SK-N-MC (cell line): ENCODE results near the gene CCDC102A.

ENCODE experiments used
- DNase-seq: peaks from one replicate; pipeline ENCODE4 v3.0.0-alpha.2; 2011; ENCODE audit warnings: low read depth, low spot score
- H3K27ac ChIP-seq: fragments of 200-600 bp; sonication (generic); 2 replicates; pipeline ENCODE4 v1.5.1; 2016; ENCODE audit warnings: mixed run types
- H3K36me3 ChIP-seq: fragments of 200-600 bp; sonication (generic); 2 replicates; pipeline ENCODE4 v1.6.1; 2017; ENCODE audit warnings: antibody characterized with exemption, low read length, mixed read lengths; ENCODE audit not compliant: insufficient read depth
- H3K4me3 ChIP-seq: fragments of 200-600 bp; sonication (generic); 2 replicates; pipeline ENCODE4 v1.5.1; 2016
- H3K9ac ChIP-seq: fragments of 200-600 bp; sonication (generic); 2 replicates; pipeline ENCODE4 v1.8.0; 2017; ENCODE audit warnings: mixed run types, mixed read lengths; ENCODE audit not compliant: insufficient read length
- H3K9me3 ChIP-seq: fragments of 200-600 bp; sonication (generic); 2 replicates; pipeline ENCODE4 v1.6.1; 2017; ENCODE audit warnings: low read depth, mild to moderate bottlenecking, antibody characterized with exemption, low read length, moderate library complexity, mixed read lengths
- EZH2 ChIP-seq: fragments of 200-600 bp; sonication (generic); IDR thresholded peaks from one replicate; pipeline ENCODE4 v1.6.1; 2017; ENCODE audit warnings: antibody characterized with exemption
- FOXP2 ChIP-seq: optimal IDR thresholded peaks from 2 replicates; pipeline ENCODE3; 2011; ENCODE audit warnings: mild to moderate bottlenecking, moderate library complexity; ENCODE audit not compliant: insufficient read depth; ENCODE audit errors: extremely low read length, control extremely low read depth
- POLR2AphosphoS5 ChIP-seq: IDR thresholded peaks from 2 replicates; pipeline ENCODE4 v1.6.1; 2012; ENCODE audit warnings: mild to moderate bottlenecking, low read depth, low read length, borderline replicate concordance

The CCDC102A gene

GRCh38 chr16:57540906-57541753, 4.8 kb upstream of the CCDC102A start:
- Histone ChIP-seq H3K4me3 (no peak overlapping the region), H3K36me3 (no peaks in the 10 kb centered on the region), H3K9me3 (no peaks in the 10 kb centered on the region), H3K9ac (no peak overlapping the region), H3K27ac (no peak overlapping the region)
- no peak for TF ChIP-seq EZH2
- no peak for TF ChIP-seq FOXP2
- no peak for TF ChIP-seq POLR2AphosphoS5
- no peak for DNase-seq

GRCh38 chr16:57540387-57540786, 4.0 kb upstream of the CCDC102A start:
- Histone ChIP-seq H3K9me3 (no peaks in the 10 kb centered on the region), H3K9ac (no peak overlapping the region), H3K36me3 (no peaks in the 10 kb centered on the region), H3K4me3 (no peak overlapping the region), H3K27ac (no peak overlapping the region)
- TF ChIP-seq POLR2AphosphoS5: no peak
- TF ChIP-seq FOXP2: no peak
- no peak for TF ChIP-seq EZH2
- DNase-seq: no peak

GRCh38 chr16:57539072-57539796, 2.9 kb upstream of the CCDC102A start:
- TF ChIP-seq EZH2 (no peak), POLR2AphosphoS5 (no peak), FOXP2 (no peak)
- Histone ChIP-seq H3K36me3 (no peaks in the 10 kb centered on the region), H3K27ac (no peak overlapping the region), H3K9ac (no peak overlapping the region), H3K4me3 (no peak overlapping the region), H3K9me3 (no peaks in the 10 kb centered on the region)
- DNase-seq: no peak

GRCh38 chr16:57538235-57538721, 1.9 kb upstream of the CCDC102A start:
- Histone ChIP-seq H3K27ac (no peak overlapping the region), H3K4me3 (no peak overlapping the region), H3K9ac (no peak overlapping the region), H3K9me3 (no peaks in the 10 kb centered on the region), H3K36me3 (no peaks in the 10 kb centered on the region)
- TF ChIP-seq EZH2: no peak
- no peak for TF ChIP-seq FOXP2
- no peak for TF ChIP-seq POLR2AphosphoS5
- no peak for DNase-seq

GRCh38 chr16:57537581-57538234, 1.3 kb upstream of the CCDC102A start:
- no peak for TF ChIP-seq POLR2AphosphoS5
- no peak for TF ChIP-seq EZH2
- TF ChIP-seq FOXP2: no peak
- Histone ChIP-seq H3K27ac (no peak overlapping the region; the same call in 1 of the 2 replicates), H3K9ac (no peak overlapping the region), H3K36me3 (no peaks in the 10 kb centered on the region), H3K9me3 (no peaks in the 10 kb centered on the region), H3K4me3 (peak overlapping the region; percentile 76)
- DNase-seq: no peak

GRCh38 chr16:57537194-57537505, 779 bp upstream of the CCDC102A start:
- no peak for TF ChIP-seq EZH2
- no peak for TF ChIP-seq POLR2AphosphoS5
- no peak for TF ChIP-seq FOXP2
- H3K9ac ChIP-seq: no peak overlapping the region
- peak overlapping the region; percentile 76 for H3K4me3 ChIP-seq
- H3K36me3 ChIP-seq: no peaks in the 10 kb centered on the region
- no peaks in the 10 kb centered on the region for H3K9me3 ChIP-seq
- H3K27ac ChIP-seq: no peak overlapping the region; the same call in 1 of the 2 replicates
- no peak for DNase-seq

GRCh38 chr16:57535680-57536305, 578 bp downstream of the CCDC102A start:
- Histone ChIP-seq H3K36me3 (no peaks in the 10 kb centered on the region), H3K9me3 (no peaks in the 10 kb centered on the region), H3K4me3 (peak overlapping the region; percentile 78), H3K27ac (no peak overlapping the region), H3K9ac (peak overlapping the region; percentile 63)
- TF ChIP-seq EZH2 (no peak), POLR2AphosphoS5 (no peak; the same call in 1 of the 2 replicates), FOXP2 (no peak)
- no peak for DNase-seq
